ENCODE data around the gene SLC39A8. TPM values are rescaled to one million over a fixed set of nuclear protein-coding genes. Genes with fewer than 3 reads are reported as not detected.
"Not testable (repeated sequence)": the region's sequence is repeated elsewhere in the genome, so short reads cannot be mapped to it uniquely, and the experiment has no call there.

The SLC39A8 gene
- total and polyA plus RNA-seq, 2 experiments from 2014 or later = 2.9 to 3.7 TPM

- H3K36me3 ChIP-seq (ENCODE audit: low read depth) = no peaks in the 10 kb centered on the region
- no peak overlapping the region for H3K9ac ChIP-seq
- no peaks in the 10 kb centered on the region for H3F3A ChIP-seq (ENCODE audit: insufficient read depth)
- no peaks in the 10 kb centered on the region for H3K9me2 ChIP-seq (ENCODE audit: insufficient read depth)
- no peak for DNase-seq
- no peaks in the 10 kb centered on the region for H3K79me2 ChIP-seq (ENCODE audit: insufficient read depth)
- H4K20me1 ChIP-seq (ENCODE audit: insufficient read depth) = no peaks in the 10 kb centered on the region
- in situ Hi-C loops (cut with MboI) = no loop called here
- H3K27me3 ChIP-seq (replicated peaks; ENCODE audit: insufficient read depth) = peaks cover 9% of the 10 kb centered on the region; the same call in 1 of the 2 replicates
- H3K4me1 ChIP-seq (ENCODE audit: insufficient read depth) = no peaks in the 10 kb centered on the region
- no peaks in the 10 kb centered on the region for H3K9me3 ChIP-seq (ENCODE audit: low read depth)
- 43 to 55% methylated on average over 3 of the region's 3 CpGs for WGBS, 2 experiments (ENCODE audit: low coverage in 1 of 2, low lambda C conversion rate in 2 of 2, missing lambda C conversion rate in 2 of 2)
- H2AFZ ChIP-seq = no peak overlapping the region
- no peak overlapping the region for H3K4me2 ChIP-seq (ENCODE audit: unreplicated experiment)
- H3K27ac ChIP-seq = no peak overlapping the region
- TF ChIP-seq EZH2 (IDR thresholded peaks at IDR 0.05; ENCODE audit: insufficient read depth, poor library complexity, severe bottlenecking) (no peak), EZH2phosphoT487 (IDR thresholded peaks at IDR 0.05; ENCODE audit: insufficient read depth, low read depth) (no peak)
- H3K4me3 ChIP-seq = no peak overlapping the region
Observed at GRCh38 chr4:102358128-102358527, 12.8 kb upstream of the SLC39A8 start.

DNA sequence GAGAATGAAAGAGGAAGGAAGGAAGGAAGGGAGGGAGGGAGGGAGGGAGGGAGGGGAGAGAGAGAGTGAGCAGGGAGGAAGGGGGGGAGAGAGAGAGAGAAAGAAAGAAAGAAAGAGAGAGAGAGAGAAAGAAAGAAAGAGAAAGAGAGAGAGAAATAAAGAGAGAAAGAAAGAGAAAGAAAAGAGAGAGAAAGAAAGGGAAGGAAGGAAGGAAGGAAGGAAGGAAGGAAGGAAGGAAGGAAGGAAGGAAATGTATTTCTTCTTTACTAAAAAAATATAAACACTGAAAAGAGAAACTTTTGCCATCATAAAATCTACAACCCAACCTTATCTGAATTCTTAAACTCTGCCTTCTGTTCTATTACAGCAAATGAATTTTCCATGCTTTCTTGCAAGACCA lies 12.4 kb upstream of the SLC39A8 start:
- H3K27ac ChIP-seq; H3K4me2 ChIP-seq (ENCODE audit: unreplicated experiment); H3K4me3 ChIP-seq; H3K27me3 ChIP-seq (replicated peaks; ENCODE audit: insufficient read depth); H3K9ac ChIP-seq; H3F3A ChIP-seq (ENCODE audit: insufficient read depth); DNase-seq; H2AFZ ChIP-seq; H4K20me1 ChIP-seq (ENCODE audit: insufficient read depth); H3K9me2 ChIP-seq (ENCODE audit: insufficient read depth); in situ Hi-C loops (cut with MboI); H3K4me1 ChIP-seq (ENCODE audit: insufficient read depth); H3K36me3 ChIP-seq (ENCODE audit: low read depth); H3K9me3 ChIP-seq (ENCODE audit: low read depth); H3K79me2 ChIP-seq (ENCODE audit: insufficient read depth): not testable (repeated sequence)

GRCh38 chr4:102356562-102357202 lies 11.4 kb upstream of the SLC39A8 start:
- 0 out of 2 replicates have a peak, but pooled peaks cover 9% of the 10 kb centered on the region for H3K27me3 ChIP-seq (replicated peaks; ENCODE audit: insufficient read depth)

GRCh38 chr4:102355748-102356147 lies 10.5 kb upstream of the SLC39A8 start:
- WGBS, 2 experiments (ENCODE audit: low coverage in 1 of 2, low lambda C conversion rate in 2 of 2, missing lambda C conversion rate in 2 of 2) = 71 to 73% methylated on average over 2 of the region's 2 CpGs
- TF ChIP-seq EZH2phosphoT487 (IDR thresholded peaks at IDR 0.05; ENCODE audit: insufficient read depth, low read depth) (no peak), EZH2 (IDR thresholded peaks at IDR 0.05; ENCODE audit: insufficient read depth, poor library complexity, severe bottlenecking) (no peak)

More at GRCh38 chr4:102356562-102357202, 11.4 kb upstream of the SLC39A8 start:
- Histone ChIP-seq H4K20me1 (ENCODE audit: insufficient read depth) (no peaks in the 10 kb centered on the region), H3K79me2 (ENCODE audit: insufficient read depth) (no peaks in the 10 kb centered on the region), H2AFZ (no peak overlapping the region), H3K9me3 (ENCODE audit: low read depth) (no peaks in the 10 kb centered on the region), H3K4me3 (no peak overlapping the region), H3K36me3 (ENCODE audit: low read depth) (no peaks in the 10 kb centered on the region), H3K27ac (no peak overlapping the region), H3K4me2 (ENCODE audit: unreplicated experiment) (no peak overlapping the region), H3K9me2 (ENCODE audit: insufficient read depth) (no peaks in the 10 kb centered on the region), H3F3A (ENCODE audit: insufficient read depth) (no peaks in the 10 kb centered on the region), H3K9ac (no peak overlapping the region), H3K4me1 (ENCODE audit: insufficient read depth) (no peaks in the 10 kb centered on the region)
- in situ Hi-C loops (cut with MboI) = no loop called here
- 81 to 86% methylated on average over 3 of the region's 3 CpGs for WGBS, 2 experiments (ENCODE audit: low coverage in 1 of 2, low lambda C conversion rate in 2 of 2, missing lambda C conversion rate in 2 of 2)
- TF ChIP-seq EZH2 (IDR thresholded peaks at IDR 0.05; ENCODE audit: insufficient read depth, poor library complexity, severe bottlenecking) (no peak), EZH2phosphoT487 (IDR thresholded peaks at IDR 0.05; ENCODE audit: insufficient read depth, low read depth) (no peak)
- no peak for DNase-seq

More at GRCh38 chr4:102355748-102356147, 10.5 kb upstream of the SLC39A8 start:
- Histone ChIP-seq H3K9ac (no peak overlapping the region), H3K27me3 (replicated peaks; ENCODE audit: insufficient read depth) (0 out of 2 replicates have a peak, but pooled peaks cover 9% of the 10 kb centered on the region), H3K27ac (no peak overlapping the region), H3K36me3 (ENCODE audit: low read depth) (no peaks in the 10 kb centered on the region), H3K9me2 (ENCODE audit: insufficient read depth) (no peaks in the 10 kb centered on the region), H3K4me3 (no peak overlapping the region), H2AFZ (no peak overlapping the region), H3F3A (ENCODE audit: insufficient read depth) (no peaks in the 10 kb centered on the region), H3K4me2 (ENCODE audit: unreplicated experiment) (no peak overlapping the region), H3K9me3 (ENCODE audit: low read depth) (no peaks in the 10 kb centered on the region), H3K79me2 (ENCODE audit: insufficient read depth) (no peaks in the 10 kb centered on the region), H3K4me1 (ENCODE audit: insufficient read depth) (no peaks in the 10 kb centered on the region), H4K20me1 (ENCODE audit: insufficient read depth) (no peaks in the 10 kb centered on the region)
- in situ Hi-C loops (cut with MboI) = no loop called here
- DNase-seq = no peak
